ENCODE data around the gene ARID1B. TPM values are rescaled to one million over a fixed set of nuclear protein-coding genes. Genes with fewer than 3 reads are reported as not detected.

ARID1B gene
- total and polyA plus RNA-seq, 12 donors, result 11.2 to 63.2 (median 52.2) TPM

GRCh38 chr6:157236040-157236725, 459.0 kb downstream of the ARID1B start:
- TF ChIP-seq CTCF (IDR thresholded peaks at IDR 0.05), result no peak
- Histone ChIP-seq H3K4me1 (peaks cover 3 to 43% (median 34%) of the 10 kb centered on the region in 9 donors), H3K27me3 (peaks cover 0 to 37% (median 0%) of the 10 kb centered on the region in 7 donors), H3K36me3 (no peaks in the 10 kb centered on the region), H3K4me3 (peak overlapping the region; percentile 41 to 64 (median 59)), H3K9me3 (no peaks in the 10 kb centered on the region), H3K27ac (peak overlapping the region in 9 of 10 donors; percentile 18 to 65 (median 40))
- DNase-seq (no peak), ATAC-seq (peak; percentile 15 to 53 (median 32))
- intact Hi-C loops (cut with DNase I), result loop anchor here in 2 of 10 donors (5.0 kb wide), 1 partner anchor 36 kb away; no protein-coding TSS in a partner anchor
- 5 to 6% methylated on average over 37 to 76 of the region's 76 CpGs for WGBS, 2 donors

DNA sequence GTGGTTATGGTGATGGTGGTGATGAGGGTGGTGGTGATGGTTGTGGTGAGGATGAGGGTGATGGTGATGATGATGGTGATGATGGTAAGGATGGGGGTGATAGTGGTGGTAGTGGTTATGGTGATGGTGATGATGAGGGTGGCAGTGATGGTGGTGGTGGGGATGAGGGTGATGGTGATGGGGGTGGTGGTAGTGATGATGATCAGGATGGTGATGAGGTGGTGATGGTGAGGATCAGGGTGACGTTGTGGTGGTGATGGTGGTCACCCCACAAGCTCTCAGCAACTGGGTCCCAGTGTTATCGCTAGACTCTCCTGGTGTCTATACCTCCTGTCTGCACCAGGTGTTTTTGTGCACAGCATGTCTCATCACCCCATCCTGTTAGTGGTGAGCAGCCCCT, 461.2 kb downstream of the ARID1B start:
- intact Hi-C loops (cut with DNase I), result loop anchor here in 2 of 10 donors (5.0 kb wide), 1 partner anchor 34 kb away; no protein-coding TSS in a partner anchor
- H3K27ac ChIP-seq, result no peak overlapping the region

GRCh38 chr6:157239148-157239547, 462.0 kb downstream of the ARID1B start:
- TF ChIP-seq CTCF (IDR thresholded peaks at IDR 0.05), result no peak
- 76 to 88% methylated on average over 3 of the region's 3 CpGs for WGBS, 2 donors
- no peaks in the 10 kb centered on the region for H3K36me3 ChIP-seq
- H3K27me3 ChIP-seq, result peaks cover 0 to 37% (median 0%) of the 10 kb centered on the region in 7 donors
- intact Hi-C loops (cut with DNase I), result loop anchor here in 2 of 10 donors (5.0 kb wide), 1 partner anchor 33 kb away; no protein-coding TSS in a partner anchor
- no peak overlapping the region for H3K4me3 ChIP-seq
- DNase-seq (no peak), ATAC-seq (no peak)
- peaks cover 3 to 54% (median 34%) of the 10 kb centered on the region in 9 donors for H3K4me1 ChIP-seq
- H3K9me3 ChIP-seq, result peaks cover 0 to 9% (median 0%) of the 10 kb centered on the region in 11 donors
- H3K27ac ChIP-seq, result peak overlapping the region in 1 of 10 donors; percentile 21

More for the DNA sequence above, 461.2 kb downstream of the ARID1B start:
- WGBS, 2 donors, result 98% methylated on average over 2 of the region's 2 CpGs
- no peak for TF ChIP-seq CTCF (IDR thresholded peaks at IDR 0.05)
- Histone ChIP-seq H3K27me3 (peaks cover 0 to 37% (median 0%) of the 10 kb centered on the region in 7 donors), H3K4me1 (peaks cover 3 to 48% (median 34%) of the 10 kb centered on the region in 9 donors), H3K4me3 (no peak overlapping the region), H3K36me3 (no peaks in the 10 kb centered on the region), H3K9me3 (peaks cover 0 to 4% (median 0%) of the 10 kb centered on the region in 11 donors)
- DNase-seq, result no peak
- ATAC-seq, result no peak

- intact Hi-C loops (cut with DNase I), result loop anchor here in 2 of 10 donors (5.0 kb wide), 1 partner anchor 33 kb away; no protein-coding TSS in a partner anchor
- peaks cover 0 to 9% (median 0%) of the 10 kb centered on the region in 11 donors for H3K9me3 ChIP-seq
- WGBS, 2 donors, result 88 to 92% methylated on average over 12 of the region's 12 CpGs
- peaks cover 3 to 57% (median 38%) of the 10 kb centered on the region in 9 donors for H3K4me1 ChIP-seq
- H3K27ac ChIP-seq, result peak overlapping the region in 3 of 10 donors; percentile 21 to 81 (median 67)
- no peaks in the 10 kb centered on the region for H3K36me3 ChIP-seq
- no peak for TF ChIP-seq CTCF (IDR thresholded peaks at IDR 0.05)
- H3K27me3 ChIP-seq, result peaks cover 0 to 33% (median 0%) of the 10 kb centered on the region in 7 donors
- no peak for DNase-seq
- H3K4me3 ChIP-seq, result peak overlapping the region in 5 of 10 donors; percentile 13 to 37 (median 32)
- no peak for ATAC-seq
These were observed 462.5 kb downstream of the ARID1B start for GRCh38 chr6:157239671-157240058.

Data from heart right ventricle (tissue), 16 donors.